Heart left ventricle (tissue), 13 donors: ENCODE results near the gene MYL9.

Experiments used
- POLR2A ChIP-seq, 2 donors: fragments of 450-650 bp; IDR thresholded peaks; one replicate each; pipeline ENCODE4 v1.6.1; 2017; ENCODE audit warnings: antibody characterized with exemption in 2 of 2, mild to moderate bottlenecking in 2 of 2, moderate library complexity in 2 of 2
- TF ChIP-seq, protein P1 (sequence below), 12 donors: fragments of 200-600 bp; sonication (generic) in 4 of 12; IDR thresholded peaks; one replicate each; pipeline versions ENCODE4 v1.5.0 to v1.8.0; 2018 to 2022; ENCODE audit warnings: antibody characterized with exemption in 12 of 12, mild to moderate bottlenecking in 5 of 12
- donor health status: ischemic (EF 13 %, LVEDD 7.1; RV severe dilation, severe dysfunction).
- donor health status: DM: no; HTN: yes; CAD: no.
- donor health status: DM: no; HTN: no; CAD: no.
- donor health status: ischemic (EF 25% LVEDD 6.9; RV normal size, moderate dysfunction).
- donor health status: ischemic (EF 25% LVEDD 5.7; RV mildly dilated, moderate dysfunction).
- donor health status: ischemic (EF 35%, LVEDD 5.7; RV mildly dilated, moderate dysfunction).
- donor health status: nonischemic (EF 11% LVEDD 7.7; RV severe dilation, severe dysfunction).
- donor health status: DM: yes; HTN: yes; CAD: no.
- donor health status: PGD.
- donor health status: ischemic (EF 29% LVEDD 5.4; RV normal size, mild dysfunction).
- donor health status: nonischemic (EF 23%, LVEDD 6.1; RV moderate dilation, normal function).

- TF ChIP-seq, protein P1, sequence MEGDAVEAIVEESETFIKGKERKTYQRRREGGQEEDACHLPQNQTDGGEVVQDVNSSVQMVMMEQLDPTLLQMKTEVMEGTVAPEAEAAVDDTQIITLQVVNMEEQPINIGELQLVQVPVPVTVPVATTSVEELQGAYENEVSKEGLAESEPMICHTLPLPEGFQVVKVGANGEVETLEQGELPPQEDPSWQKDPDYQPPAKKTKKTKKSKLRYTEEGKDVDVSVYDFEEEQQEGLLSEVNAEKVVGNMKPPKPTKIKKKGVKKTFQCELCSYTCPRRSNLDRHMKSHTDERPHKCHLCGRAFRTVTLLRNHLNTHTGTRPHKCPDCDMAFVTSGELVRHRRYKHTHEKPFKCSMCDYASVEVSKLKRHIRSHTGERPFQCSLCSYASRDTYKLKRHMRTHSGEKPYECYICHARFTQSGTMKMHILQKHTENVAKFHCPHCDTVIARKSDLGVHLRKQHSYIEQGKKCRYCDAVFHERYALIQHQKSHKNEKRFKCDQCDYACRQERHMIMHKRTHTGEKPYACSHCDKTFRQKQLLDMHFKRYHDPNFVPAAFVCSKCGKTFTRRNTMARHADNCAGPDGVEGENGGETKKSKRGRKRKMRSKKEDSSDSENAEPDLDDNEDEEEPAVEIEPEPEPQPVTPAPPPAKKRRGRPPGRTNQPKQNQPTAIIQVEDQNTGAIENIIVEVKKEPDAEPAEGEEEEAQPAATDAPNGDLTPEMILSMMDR (IDR thresholded peaks at IDR 0.05): no peak
- TF ChIP-seq POLR2A (IDR thresholded peaks at IDR 0.05): no peak
Observed at GRCh38 chr20:36497856-36498255, 43.5 kb upstream of the MYL9 start.
